ENCODE measurements around the gene PTPN11.

DNA sequence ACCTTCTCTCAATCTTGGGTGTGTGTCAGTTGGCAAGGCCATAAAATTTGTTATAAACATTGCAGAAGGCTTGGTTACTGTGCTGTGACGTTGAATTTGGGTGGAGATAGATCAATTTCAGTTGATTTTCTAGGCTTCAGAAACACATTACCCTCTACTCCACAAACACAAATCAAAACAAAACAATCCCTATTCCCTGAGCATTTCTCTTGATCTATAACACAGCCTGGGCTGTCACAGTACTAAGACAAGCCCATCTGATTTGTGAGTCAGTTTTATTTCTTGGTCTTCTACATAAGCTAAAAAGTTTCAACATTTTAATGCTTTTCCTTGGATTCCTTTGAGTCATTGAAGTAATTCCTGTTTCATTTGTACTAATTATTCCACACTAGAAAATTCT is 79.8 kb downstream of the PTPN11 start:
- TF ChIP-seq, protein P1, sequence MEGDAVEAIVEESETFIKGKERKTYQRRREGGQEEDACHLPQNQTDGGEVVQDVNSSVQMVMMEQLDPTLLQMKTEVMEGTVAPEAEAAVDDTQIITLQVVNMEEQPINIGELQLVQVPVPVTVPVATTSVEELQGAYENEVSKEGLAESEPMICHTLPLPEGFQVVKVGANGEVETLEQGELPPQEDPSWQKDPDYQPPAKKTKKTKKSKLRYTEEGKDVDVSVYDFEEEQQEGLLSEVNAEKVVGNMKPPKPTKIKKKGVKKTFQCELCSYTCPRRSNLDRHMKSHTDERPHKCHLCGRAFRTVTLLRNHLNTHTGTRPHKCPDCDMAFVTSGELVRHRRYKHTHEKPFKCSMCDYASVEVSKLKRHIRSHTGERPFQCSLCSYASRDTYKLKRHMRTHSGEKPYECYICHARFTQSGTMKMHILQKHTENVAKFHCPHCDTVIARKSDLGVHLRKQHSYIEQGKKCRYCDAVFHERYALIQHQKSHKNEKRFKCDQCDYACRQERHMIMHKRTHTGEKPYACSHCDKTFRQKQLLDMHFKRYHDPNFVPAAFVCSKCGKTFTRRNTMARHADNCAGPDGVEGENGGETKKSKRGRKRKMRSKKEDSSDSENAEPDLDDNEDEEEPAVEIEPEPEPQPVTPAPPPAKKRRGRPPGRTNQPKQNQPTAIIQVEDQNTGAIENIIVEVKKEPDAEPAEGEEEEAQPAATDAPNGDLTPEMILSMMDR (IDR thresholded peaks at IDR 0.05): no peak
- no peak for TF ChIP-seq POLR2A (IDR thresholded peaks at IDR 0.05)

All from adrenal gland (tissue), 5 donors.